DND-41 (cell line): ENCODE measurements around the gene PSMG4.

Experiments used
- ATAC-seq: fragments of 200-7000 bp; cut with Tn5 transposase; 3 replicates; pipeline ENCODE4 v1.9.1; 2021; ENCODE audit warnings: low read depth; ENCODE audit not compliant: insufficient read depth
- DNase-seq: peaks from one replicate; pipeline ENCODE4 v3.0.0-alpha.2; 2020
- H2AFZ ChIP-seq: 2 replicates; pipeline ENCODE4 v1.6.0; 2012; ENCODE audit warnings: low read depth, low read length
- H3K27ac ChIP-seq: 2 replicates; pipeline ENCODE4 v1.5.1; 2012; ENCODE audit warnings: low read length, inconsistent platforms
- H3K27me3 ChIP-seq: fragments of 200-600 bp; sonication (generic); 2 replicates; pipeline ENCODE4 v1.6.0; 2012; ENCODE audit warnings: low read length, mild to moderate bottlenecking, inconsistent platforms; ENCODE audit not compliant: insufficient read depth, poor library complexity
- H3K36me3 ChIP-seq: 2 replicates; pipeline ENCODE4 v1.5.1; 2012; ENCODE audit warnings: low read length, inconsistent platforms; ENCODE audit not compliant: insufficient read depth
- H3K4me1 ChIP-seq: 2 replicates; pipeline ENCODE4 v1.5.1; 2012; ENCODE audit warnings: mild to moderate bottlenecking, low read length; ENCODE audit not compliant: insufficient read depth
- H3K4me2 ChIP-seq: 2 replicates; pipeline ENCODE4 v1.6.0; 2012; ENCODE audit warnings: mild to moderate bottlenecking, moderate library complexity, low read length, inconsistent platforms; ENCODE audit not compliant: insufficient read depth
- H3K4me3 ChIP-seq, 2 experiments: fragments of 200-600 bp in 1 of 2; shearing (Covaris generic) in 1 of 2; 2 replicates each; pipeline ENCODE4 v1.5.1; 2012 to 2016; ENCODE audit warnings: inconsistent platforms in 2 of 2, low read length in 2 of 2, mild to moderate bottlenecking in 2 of 2, low read depth in 1 of 2, moderate library complexity in 1 of 2
- H3K79me2 ChIP-seq: 2 replicates; pipeline ENCODE4 v1.6.0; 2012; ENCODE audit warnings: low read length, inconsistent platforms; ENCODE audit not compliant: insufficient read depth
- H3K9ac ChIP-seq: 2 replicates; pipeline ENCODE4 v1.6.0; 2012; ENCODE audit warnings: low read depth, mild to moderate bottlenecking, inconsistent platforms, low read length, moderate library complexity
- H3K9me3 ChIP-seq: 2 replicates; pipeline ENCODE4 v1.5.1; 2012; ENCODE audit warnings: low read length, moderate library complexity, mild to moderate bottlenecking, inconsistent platforms; ENCODE audit not compliant: insufficient read depth, severe bottlenecking
- H4K20me1 ChIP-seq: 2 replicates; pipeline ENCODE4 v1.6.0; 2012; ENCODE audit warnings: low read length; ENCODE audit not compliant: insufficient read depth
- EZH2 ChIP-seq: IDR thresholded peaks from 3 replicates; pipeline ENCODE4 v1.6.1; 2012; ENCODE audit warnings: borderline replicate concordance, low read depth, mild to moderate bottlenecking, moderate library complexity, low read length, inconsistent platforms; ENCODE audit not compliant: severe bottlenecking
- TF ChIP-seq, protein P1 (sequence below): IDR thresholded peaks from 2 replicates; pipeline ENCODE4 v1.5.1; 2012; ENCODE audit warnings: borderline replicate concordance, low read length, moderate library complexity, mild to moderate bottlenecking; ENCODE audit not compliant: poor library complexity, severe bottlenecking; ENCODE audit errors: extremely low read depth

The PSMG4 gene

DNA sequence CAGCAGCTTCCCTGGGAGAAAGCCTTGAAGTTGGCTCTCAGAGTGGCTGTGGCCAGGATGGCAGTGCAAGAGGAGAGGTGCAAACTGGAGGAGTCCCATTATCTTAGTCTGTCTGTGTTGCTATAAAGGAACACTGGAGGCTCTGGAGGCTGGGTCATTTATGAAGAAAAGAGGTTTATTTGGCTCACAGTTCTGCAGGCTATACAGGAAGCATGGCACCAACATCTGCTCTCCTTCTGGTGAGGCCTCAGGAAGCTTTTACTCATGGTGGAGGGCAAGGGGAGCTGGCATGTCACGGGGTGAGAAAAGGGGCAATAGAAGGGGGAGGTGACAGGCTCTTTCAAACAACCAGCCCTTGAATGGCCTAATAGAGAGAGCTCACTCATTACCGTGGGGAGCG, 47.1 kb downstream of the PSMG4 start:
- TF ChIP-seq EZH2, result no peak
- TF ChIP-seq, protein P1, sequence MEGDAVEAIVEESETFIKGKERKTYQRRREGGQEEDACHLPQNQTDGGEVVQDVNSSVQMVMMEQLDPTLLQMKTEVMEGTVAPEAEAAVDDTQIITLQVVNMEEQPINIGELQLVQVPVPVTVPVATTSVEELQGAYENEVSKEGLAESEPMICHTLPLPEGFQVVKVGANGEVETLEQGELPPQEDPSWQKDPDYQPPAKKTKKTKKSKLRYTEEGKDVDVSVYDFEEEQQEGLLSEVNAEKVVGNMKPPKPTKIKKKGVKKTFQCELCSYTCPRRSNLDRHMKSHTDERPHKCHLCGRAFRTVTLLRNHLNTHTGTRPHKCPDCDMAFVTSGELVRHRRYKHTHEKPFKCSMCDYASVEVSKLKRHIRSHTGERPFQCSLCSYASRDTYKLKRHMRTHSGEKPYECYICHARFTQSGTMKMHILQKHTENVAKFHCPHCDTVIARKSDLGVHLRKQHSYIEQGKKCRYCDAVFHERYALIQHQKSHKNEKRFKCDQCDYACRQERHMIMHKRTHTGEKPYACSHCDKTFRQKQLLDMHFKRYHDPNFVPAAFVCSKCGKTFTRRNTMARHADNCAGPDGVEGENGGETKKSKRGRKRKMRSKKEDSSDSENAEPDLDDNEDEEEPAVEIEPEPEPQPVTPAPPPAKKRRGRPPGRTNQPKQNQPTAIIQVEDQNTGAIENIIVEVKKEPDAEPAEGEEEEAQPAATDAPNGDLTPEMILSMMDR, result no peak
- Histone ChIP-seq H3K79me2 (no peaks in the 10 kb centered on the region), H3K9me3 (peaks cover 6% of the 10 kb centered on the region), H3K4me3 (no peak overlapping the region), H3K27me3 (peaks cover 8% of the 10 kb centered on the region), H3K4me2 (no peak overlapping the region), H3K36me3 (no peaks in the 10 kb centered on the region), H3K4me1 (no peaks in the 10 kb centered on the region), H3K27ac (no peak overlapping the region), H2AFZ (no peak overlapping the region), H4K20me1 (no peaks in the 10 kb centered on the region), H3K9ac (no peak overlapping the region)
- no peak for ATAC-seq
- no peak for DNase-seq

DNA sequence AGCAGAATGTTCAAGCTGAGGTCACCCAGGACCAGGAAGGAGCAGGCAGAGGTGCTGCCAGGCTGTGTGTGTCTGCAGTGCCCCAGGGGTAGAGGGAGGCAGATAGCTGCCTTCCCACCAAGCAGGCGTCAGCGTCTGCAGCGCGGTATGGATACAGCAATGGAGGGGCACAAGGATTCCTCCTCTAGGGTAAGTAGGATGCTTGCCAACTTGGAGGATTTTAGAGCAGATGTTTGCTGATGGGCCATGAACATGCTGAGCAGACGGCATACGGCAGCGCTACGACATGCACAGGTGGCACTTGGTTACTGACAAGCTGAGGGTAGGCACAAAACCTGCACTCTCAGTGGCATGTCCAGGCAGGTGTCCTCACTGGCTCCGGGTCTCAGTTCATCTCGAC, 48.1 kb downstream of the PSMG4 start:
- H3K79me2 ChIP-seq, result no peaks in the 10 kb centered on the region
- H3K4me3 ChIP-seq, result no peak overlapping the region
- H4K20me1 ChIP-seq, result no peaks in the 10 kb centered on the region
- H3K4me1 ChIP-seq, result no peaks in the 10 kb centered on the region
- no peak overlapping the region for H3K4me2 ChIP-seq
- no peak for DNase-seq
- ATAC-seq, result no peak
- H3K9ac ChIP-seq, result no peak overlapping the region
- no peak overlapping the region for H2AFZ ChIP-seq
- H3K27ac ChIP-seq, result no peak overlapping the region
- H3K9me3 ChIP-seq, result peaks cover 6% of the 10 kb centered on the region
- no peaks in the 10 kb centered on the region for H3K36me3 ChIP-seq
- TF ChIP-seq, protein P1, result no peak
- TF ChIP-seq EZH2, result no peak
- peaks cover 7% of the 10 kb centered on the region for H3K27me3 ChIP-seq

DNA sequence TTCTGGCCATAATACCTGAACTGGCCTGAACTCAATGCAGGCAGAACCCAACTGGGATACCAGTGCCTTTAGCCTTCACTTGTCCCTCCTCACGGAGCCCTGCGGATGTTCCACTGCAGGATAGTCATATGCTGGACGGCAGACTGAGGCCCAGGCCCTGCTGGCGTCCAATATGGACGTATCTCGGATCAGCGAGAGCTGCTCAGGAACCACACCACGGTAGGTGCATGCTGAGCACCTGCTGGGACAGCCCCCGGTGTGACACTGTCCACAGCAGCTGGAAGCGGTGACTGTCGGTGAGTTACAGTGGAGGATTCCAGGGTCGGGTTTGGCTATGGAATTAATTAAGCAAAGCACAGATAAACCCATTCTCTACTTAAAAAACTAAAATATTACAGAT, 48.7 kb downstream of the PSMG4 start:
- no peaks in the 10 kb centered on the region for H3K4me1 ChIP-seq
- no peak overlapping the region for H2AFZ ChIP-seq
- H3K9me3 ChIP-seq, result peaks cover 6% of the 10 kb centered on the region
- H3K36me3 ChIP-seq, result no peaks in the 10 kb centered on the region
- H3K27me3 ChIP-seq, result peaks cover 8% of the 10 kb centered on the region
- no peak for ATAC-seq
- no peaks in the 10 kb centered on the region for H3K79me2 ChIP-seq
- H3K4me2 ChIP-seq, result no peak overlapping the region
- no peak overlapping the region for H3K4me3 ChIP-seq
- no peaks in the 10 kb centered on the region for H4K20me1 ChIP-seq
- H3K27ac ChIP-seq, result no peak overlapping the region
- DNase-seq, result no peak
- TF ChIP-seq, protein P1, result no peak
- no peak for TF ChIP-seq EZH2
- no peak overlapping the region for H3K9ac ChIP-seq

DNA sequence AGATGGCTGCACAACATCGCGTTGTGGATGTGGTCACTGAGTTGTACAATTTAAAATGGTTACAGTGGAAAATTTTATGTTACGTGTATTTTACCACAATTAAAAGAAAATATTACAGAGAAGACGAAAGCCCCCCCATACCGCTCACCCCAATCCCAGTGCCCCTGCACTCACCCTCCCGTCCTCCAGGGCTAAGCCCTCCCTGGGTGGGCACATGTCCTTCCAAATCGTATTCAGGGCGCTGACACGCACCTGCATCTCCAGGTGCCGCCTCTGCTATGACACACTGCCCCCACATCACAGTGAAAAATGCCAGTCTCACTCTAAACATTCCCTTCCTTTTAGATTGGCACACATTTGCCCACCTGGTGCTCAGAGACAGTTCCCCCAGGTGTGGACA, 49.4 kb downstream of the PSMG4 start:
- Histone ChIP-seq H3K79me2 (no peaks in the 10 kb centered on the region), H3K9ac (no peak overlapping the region), H3K9me3 (peaks cover 6% of the 10 kb centered on the region), H3K36me3 (no peaks in the 10 kb centered on the region), H3K4me3 (no peak overlapping the region), H3K27ac (no peak overlapping the region), H3K4me2 (no peak overlapping the region), H3K4me1 (no peaks in the 10 kb centered on the region), H4K20me1 (0 out of 2 replicates have a peak, but pooled peaks cover 4% of the 10 kb centered on the region), H3K27me3 (peaks cover 8% of the 10 kb centered on the region), H2AFZ (no peak overlapping the region)
- TF ChIP-seq, protein P1, result no peak
- TF ChIP-seq EZH2, result no peak
- ATAC-seq (no peak), DNase-seq (no peak)
